Activated naive CD8-positive, alpha-beta T cell treated with anti-CD3 and anti-CD28 coated beads, Interleukin-2, amount 50 U/mL, for 16 hours (primary cell): ENCODE results near the gene SIX3.

Experiments used
- DNase-seq: peaks from one replicate; pipeline ENCODE4 v3.0.0-alpha.2; 2020; ENCODE audit warnings: low read depth, low spot score

SIX3 gene

GRCh38 chr2:44943693-44944101 is 2.2 kb downstream of the SIX3 start:
- no peak for DNase-seq

DNA sequence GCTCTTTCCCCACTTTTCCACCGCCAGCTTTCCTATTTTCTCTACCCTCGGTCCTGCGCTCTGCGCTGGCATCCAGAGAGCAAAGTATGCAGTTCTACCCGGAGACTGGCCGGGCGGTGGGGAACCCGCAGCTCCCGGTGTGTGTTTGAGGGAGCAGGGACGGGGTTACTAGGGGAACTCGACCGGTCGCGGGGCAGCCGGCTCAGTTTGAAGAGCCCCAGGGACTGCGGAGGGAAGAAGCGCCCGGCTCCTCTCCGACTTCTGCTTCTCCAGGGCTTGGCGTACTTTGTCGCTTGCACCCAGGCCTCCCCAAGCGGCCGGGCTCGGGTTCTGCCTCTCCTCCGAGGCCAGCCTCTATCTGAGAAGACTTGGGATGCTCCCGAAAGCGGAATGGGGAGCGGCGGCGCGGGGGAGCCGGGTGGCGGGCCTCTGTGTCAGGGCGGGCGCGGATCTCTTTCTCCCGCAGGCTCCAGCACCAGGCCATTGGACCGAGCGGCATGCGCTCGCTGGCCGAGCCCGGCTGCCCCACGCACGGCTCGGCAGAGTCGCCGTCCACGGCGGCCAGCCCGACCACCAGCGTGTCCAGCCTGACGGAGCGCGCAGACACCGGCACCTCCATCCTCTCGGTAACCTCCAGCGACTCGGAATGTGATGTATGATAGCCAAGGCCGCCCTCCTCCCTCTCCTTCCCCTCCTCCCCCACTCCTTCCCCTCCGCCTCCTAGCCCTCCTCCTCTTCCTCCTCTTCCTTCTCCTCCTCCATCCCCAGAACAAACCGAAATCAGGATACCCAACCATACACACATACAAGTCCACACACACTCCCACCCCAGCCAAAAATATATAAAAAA is 2.8 kb downstream of the SIX3 start:
- no peak for DNase-seq

GRCh38 chr2:44944952-44945612 is 3.6 kb downstream of the SIX3 start:
- no peak for DNase-seq

DNA sequence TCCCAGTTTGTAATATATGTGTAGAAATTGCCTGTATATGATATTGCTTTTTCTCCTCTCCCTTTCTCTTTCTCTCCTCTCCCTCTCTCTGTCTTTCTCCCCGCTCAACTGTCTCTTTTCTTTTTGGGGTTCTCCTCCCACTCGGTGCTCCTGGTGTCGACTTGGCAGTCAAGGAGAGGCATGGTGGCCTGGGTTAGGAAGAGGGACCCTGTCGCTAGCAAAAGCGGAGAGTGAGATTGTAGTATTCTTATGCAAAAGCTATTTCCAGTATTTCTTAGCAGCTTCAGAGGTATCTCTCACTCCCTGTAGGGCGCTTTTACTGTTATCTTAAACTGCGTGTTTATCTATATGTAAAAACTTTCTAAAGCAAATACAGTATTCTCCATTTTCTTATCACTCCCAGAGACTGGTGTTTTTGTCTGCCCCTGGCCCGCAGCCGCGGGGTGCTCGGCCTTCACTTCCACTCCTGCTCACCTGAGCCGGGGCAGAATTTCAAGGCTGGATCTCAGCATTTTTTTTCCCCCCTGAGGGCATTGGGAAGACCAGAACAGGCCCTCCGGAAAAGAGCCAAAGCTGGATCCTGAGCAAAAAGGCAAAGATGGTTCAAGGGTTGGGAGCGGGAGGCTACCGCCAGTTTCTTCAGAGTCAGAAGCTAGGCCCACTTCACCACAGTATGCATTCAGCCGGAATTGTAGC is 4.3 kb downstream of the SIX3 start:
- no peak for DNase-seq

- no peak for DNase-seq
These were observed 5.0 kb downstream of the SIX3 start for GRCh38 chr2:44946372-44947027.

DNA sequence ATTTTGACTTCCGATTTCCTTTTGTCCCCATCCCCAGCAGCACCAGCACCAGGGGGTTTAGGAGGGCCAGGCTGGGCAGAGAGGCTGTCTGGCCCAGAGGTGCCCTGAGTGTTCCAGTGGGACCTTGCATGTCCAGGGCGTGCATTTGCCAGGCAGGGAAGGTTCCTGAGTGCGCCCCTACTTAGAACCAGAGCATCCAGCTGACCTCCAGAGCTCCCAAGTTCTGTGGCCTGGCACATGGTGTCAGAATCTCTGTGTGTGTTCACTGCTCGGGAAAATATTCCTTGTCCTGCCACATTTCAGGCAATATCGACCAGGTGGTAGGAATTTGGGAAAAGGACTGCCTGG is 5.5 kb downstream of the SIX3 start:
- DNase-seq = no peak

GRCh38 chr2:44948565-44949328 is 7.2 kb downstream of the SIX3 start:
- no peak for DNase-seq

- no peak for DNase-seq
These were observed 8.0 kb downstream of the SIX3 start for GRCh38 chr2:44949329-44950151.

DNA sequence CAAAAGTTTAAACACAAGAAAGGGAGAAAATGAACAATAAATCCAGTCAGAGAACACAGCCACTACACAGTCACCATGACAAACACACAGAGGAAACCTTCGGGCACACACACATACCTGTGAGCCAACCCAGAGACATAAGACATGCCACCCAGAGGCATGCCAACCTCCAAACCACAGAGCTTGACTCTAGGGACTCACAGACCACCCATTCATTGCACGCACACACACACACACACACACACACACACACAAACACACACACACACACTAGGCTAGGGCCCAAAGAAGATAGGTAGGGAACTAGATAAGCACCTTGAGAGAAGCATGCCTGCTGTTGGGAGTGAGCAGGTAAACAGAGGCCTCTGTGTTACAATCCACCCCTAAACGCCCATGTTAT is 9.1 kb downstream of the SIX3 start:
- DNase-seq = no peak

GRCh38 chr2:44951124-44951523 is 9.6 kb downstream of the SIX3 start:
- DNase-seq = no peak

- DNase-seq = no peak
These were observed 10.2 kb downstream of the SIX3 start for GRCh38 chr2:44951714-44952113.

DNA sequence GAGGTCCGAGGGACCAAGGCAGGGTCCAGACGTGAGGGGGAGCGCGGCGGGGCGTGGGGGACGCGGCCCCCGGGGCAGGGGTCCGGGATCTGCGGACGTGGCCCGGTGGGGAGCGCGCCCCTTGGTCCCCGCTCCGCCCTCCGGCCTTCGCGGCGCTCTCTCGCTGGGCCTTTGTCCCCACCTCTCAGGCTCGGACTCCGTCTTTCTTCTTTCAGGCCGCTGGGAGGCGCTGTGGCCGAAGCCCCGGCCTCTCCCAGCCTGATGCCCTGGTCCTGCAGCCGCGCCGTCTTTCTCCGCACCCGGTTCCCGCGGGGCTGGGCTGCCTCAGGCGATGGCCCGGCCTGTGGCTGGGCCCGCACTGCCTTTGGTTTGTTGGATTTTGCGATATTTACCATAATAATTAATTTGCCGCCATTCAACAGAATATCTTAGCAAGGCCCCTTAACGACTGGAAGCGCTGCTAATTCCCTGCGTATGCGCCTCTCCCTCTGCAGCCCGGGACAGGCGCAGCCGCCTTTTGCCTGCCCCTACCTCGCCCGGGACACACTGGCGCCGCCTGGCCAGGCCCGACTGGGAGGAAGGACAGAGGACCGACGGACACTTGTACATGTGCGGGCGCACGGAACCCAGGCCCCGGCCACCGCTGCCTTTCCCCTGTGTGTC is 10.8 kb downstream of the SIX3 start:
- DNase-seq = no peak

GRCh38 chr2:44952806-44953498 is 11.4 kb downstream of the SIX3 start:
- no peak for DNase-seq

DNA sequence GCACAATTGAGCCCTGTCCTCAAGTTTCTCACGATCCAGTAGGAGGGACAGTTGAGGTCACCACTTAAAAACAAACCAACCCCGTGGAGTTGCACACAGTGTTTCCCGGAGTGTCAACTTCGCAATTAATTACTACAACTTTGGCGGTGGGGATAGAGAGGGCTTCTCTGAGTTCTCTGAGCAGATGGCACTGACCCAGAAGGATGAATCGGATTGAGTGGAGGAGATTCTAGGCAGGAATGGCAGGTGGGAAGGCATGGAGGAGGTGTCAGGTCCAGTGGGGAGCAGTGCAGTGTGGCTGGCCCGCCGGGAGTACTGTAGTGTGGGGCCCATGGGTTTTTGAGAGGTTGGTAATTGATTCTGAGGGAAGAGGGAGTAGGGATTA is 12.0 kb downstream of the SIX3 start:
- DNase-seq = no peak

DNA sequence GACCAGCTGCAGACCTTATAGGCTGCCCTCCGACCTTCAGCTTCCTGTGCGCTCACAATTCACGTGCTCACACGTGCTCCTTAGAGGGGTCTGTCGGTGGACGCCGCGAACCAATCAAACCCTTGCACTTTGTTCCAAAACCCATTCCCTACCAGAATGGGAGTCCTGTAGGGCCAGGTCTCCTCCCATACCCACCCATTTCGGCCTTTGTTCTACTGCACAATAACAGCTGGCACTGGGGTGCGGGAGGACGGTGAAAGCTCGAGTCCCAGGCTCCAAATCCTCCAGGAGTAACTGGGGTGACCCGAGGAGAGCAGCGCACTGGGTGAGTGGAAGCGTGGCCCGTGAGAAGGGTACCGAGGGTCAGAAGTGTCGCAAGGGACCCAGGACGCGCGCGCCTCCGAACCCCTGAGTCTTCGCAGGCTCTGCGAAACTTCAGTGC is 13.0 kb downstream of the SIX3 start:
- no peak for DNase-seq

DNA sequence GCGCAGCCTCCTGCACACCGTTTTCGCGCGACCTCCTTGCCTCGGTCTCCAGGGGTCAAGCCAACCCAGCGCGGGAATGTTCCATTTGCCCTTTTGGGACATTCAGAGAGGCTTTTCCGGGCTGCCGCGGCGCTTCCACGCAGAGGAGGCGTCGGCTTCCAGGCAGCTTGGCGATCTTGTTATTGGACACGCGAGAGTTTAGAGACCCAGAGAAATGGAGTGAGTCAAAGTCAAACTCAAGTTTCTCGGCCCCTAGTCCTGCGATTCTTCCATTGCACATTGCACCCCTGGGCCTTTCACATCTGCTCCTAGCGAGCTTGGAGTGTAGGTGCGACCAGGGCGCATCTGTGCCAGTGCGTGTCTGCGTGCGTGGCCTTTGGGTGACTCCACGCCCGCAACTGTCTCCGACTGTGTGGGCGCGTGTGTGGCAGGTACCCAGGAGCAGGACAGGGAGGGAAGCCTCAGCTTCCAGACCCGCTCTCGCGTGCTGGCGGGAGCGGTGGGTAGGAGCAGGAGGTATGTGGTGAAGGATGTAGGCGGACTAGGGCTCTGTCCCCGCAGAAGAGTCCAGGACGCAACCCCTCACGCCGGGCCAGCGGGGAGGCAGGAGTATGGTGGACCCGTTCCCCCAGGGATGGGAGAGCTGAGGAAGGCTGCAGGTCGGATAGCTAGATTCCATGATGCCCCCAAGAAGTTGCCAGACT is 13.5 kb downstream of the SIX3 start:
- DNase-seq = no peak

GRCh38 chr2:44955593-44956392 is 14.3 kb downstream of the SIX3 start:
- peak; percentile 63 for DNase-seq

GRCh38 chr2:44956843-44957242 is 15.3 kb downstream of the SIX3 start:
- no peak for DNase-seq
